GM12873 (cell line): Measurements from ENCODE around the gene CTNND2.

Experiments used
- CTCF ChIP-seq: IDR thresholded peaks from 2 replicates; pipeline ENCODE4 v1.5.1; 2012; ENCODE audit warnings: low read depth, mild to moderate bottlenecking, moderate library complexity, low read length, control low read depth; ENCODE audit not compliant: insufficient read depth; ENCODE audit errors: missing control alignments

The CTNND2 gene

GRCh38 chr5:11054014-11054413, 850.2 kb downstream of the CTNND2 start:
- TF ChIP-seq CTCF, result no peak

GRCh38 chr5:11052871-11053270, 851.4 kb downstream of the CTNND2 start:
- no peak for TF ChIP-seq CTCF

GRCh38 chr5:11050596-11051304, 853.5 kb downstream of the CTNND2 start:
- no peak for TF ChIP-seq CTCF

- TF ChIP-seq CTCF, result peak; percentile 36
These were observed 855.5 kb downstream of the CTNND2 start for GRCh38 chr5:11048760-11049159.

- no peak for TF ChIP-seq CTCF
These were observed 856.6 kb downstream of the CTNND2 start for GRCh38 chr5:11047625-11048024.

- TF ChIP-seq CTCF, result no peak
These were observed 857.2 kb downstream of the CTNND2 start for GRCh38 chr5:11047030-11047429.

- no peak for TF ChIP-seq CTCF
These were observed 858.1 kb downstream of the CTNND2 start for GRCh38 chr5:11046160-11046559.
